Right lobe of liver (tissue), 6 donors: ENCODE data around the gene UBE2O. TPM values are rescaled to one million over a fixed set of nuclear protein-coding genes. Genes with fewer than 3 reads are reported as not detected.

Source experiments
- ATAC-seq, 4 donors: fragments of 200-7000 bp; cut with Tn5 transposase; one replicate each; pipeline ENCODE4 v1.9.1; 2020; ENCODE audit warnings: mild to moderate bottlenecking in 4 of 4, moderate library complexity in 4 of 4
- DNase-seq, 3 donors: peaks; one replicate each; pipeline ENCODE4 v3.0.0-alpha.2; 2020
- H3K27ac ChIP-seq, 3 donors: fragments of 200-600 bp; one replicate each; pipeline ENCODE4 v1.8.0; 2022
- H3K27me3 ChIP-seq, 2 donors: fragments of 200-600 bp; one replicate each; pipeline ENCODE4 v1.8.0; 2022
- H3K36me3 ChIP-seq, 4 donors: fragments of 200-600 bp; sonication (generic) in 1 of 4; one replicate each; pipeline versions ENCODE4 v1.5.1 to v1.8.0; 2017 to 2022; ENCODE audit warnings: control low read depth in 1 of 4
- H3K4me1 ChIP-seq, 4 donors: fragments of 200-600 bp; sonication (generic) in 1 of 4; one replicate each; pipeline versions ENCODE4 v1.5.1 to v1.8.0; 2017 to 2022; ENCODE audit warnings: control low read depth in 1 of 4
- H3K4me3 ChIP-seq, 3 donors: fragments of 200-600 bp; one replicate each; pipeline ENCODE4 v1.8.0; 2022
- H3K9me3 ChIP-seq, 4 donors: fragments of 200-600 bp; sonication (generic) in 1 of 4; one replicate each; pipeline versions ENCODE4 v1.5.1 to v1.8.0; 2017 to 2022; ENCODE audit warnings: control low read depth in 1 of 4
- POLR2A ChIP-seq: fragments of 450-650 bp; IDR thresholded peaks from one replicate; pipeline ENCODE4 v1.6.1; 2017; ENCODE audit warnings: antibody characterized with exemption, mild to moderate bottlenecking
- WGBS: methylation state at CpG from one replicate; pipeline ENCODE4 v1.1.6; 2018; ENCODE audit warnings: low coverage, low lambda C conversion rate; ENCODE audit not compliant: insufficient coverage; ENCODE audit errors: missing lambda C conversion rate; 5-methylcytosine and 5-hydroxymethylcytosine counted together
- intact Hi-C, 2 donors: fragments of 100-400 bp; cut with DNase I; formaldehyde crosslinking; loops; one replicate each; pipeline versions ENCODE4 v1.11.2 to v1.14.1; 2022
- total RNA-seq, 6 experiments: library from RNA; depleted of rRNA in 2 of 6; stranded (reverse); fragments of >200 nt in 2 of 6; fragmentation: NEBNext Ultra II Directional in 3 of 6; extraction: Animal tissue kit (Norgen Biotek cat#: 25700) in 3 of 6; gene quantifications; one replicate each; pipeline versions ENCODE4 v1.1.0 to v1.2.4, GENCODE V29; 2016 to 2023
- TF ChIP-seq, protein P1 (sequence below), 4 donors: fragments of 200-600 bp in 3 of 4; fragments of 450-650 bp in 1 of 4; IDR thresholded peaks; one replicate each; pipeline versions ENCODE4 v1.5.1 to v1.8.0; 2016 to 2022; ENCODE audit warnings: antibody characterized with exemption in 4 of 4, mild to moderate bottlenecking in 2 of 4
- donor health status: DM: no; HTN: yes; CAD: no.
- donor health status: DM: no; HTN: no; CAD: no.
- donor health status: DM: no; HTN: no; CAD: no.
- donor health status: DM: no; HTN: yes; CAD: no.
- donor health status: DM: no; HTN: yes; CAD: no.

Gene UBE2O
- total RNA-seq, 6 experiments from 2014 or later: 10.0 to 12.9 (median 12.0) TPM

DNA sequence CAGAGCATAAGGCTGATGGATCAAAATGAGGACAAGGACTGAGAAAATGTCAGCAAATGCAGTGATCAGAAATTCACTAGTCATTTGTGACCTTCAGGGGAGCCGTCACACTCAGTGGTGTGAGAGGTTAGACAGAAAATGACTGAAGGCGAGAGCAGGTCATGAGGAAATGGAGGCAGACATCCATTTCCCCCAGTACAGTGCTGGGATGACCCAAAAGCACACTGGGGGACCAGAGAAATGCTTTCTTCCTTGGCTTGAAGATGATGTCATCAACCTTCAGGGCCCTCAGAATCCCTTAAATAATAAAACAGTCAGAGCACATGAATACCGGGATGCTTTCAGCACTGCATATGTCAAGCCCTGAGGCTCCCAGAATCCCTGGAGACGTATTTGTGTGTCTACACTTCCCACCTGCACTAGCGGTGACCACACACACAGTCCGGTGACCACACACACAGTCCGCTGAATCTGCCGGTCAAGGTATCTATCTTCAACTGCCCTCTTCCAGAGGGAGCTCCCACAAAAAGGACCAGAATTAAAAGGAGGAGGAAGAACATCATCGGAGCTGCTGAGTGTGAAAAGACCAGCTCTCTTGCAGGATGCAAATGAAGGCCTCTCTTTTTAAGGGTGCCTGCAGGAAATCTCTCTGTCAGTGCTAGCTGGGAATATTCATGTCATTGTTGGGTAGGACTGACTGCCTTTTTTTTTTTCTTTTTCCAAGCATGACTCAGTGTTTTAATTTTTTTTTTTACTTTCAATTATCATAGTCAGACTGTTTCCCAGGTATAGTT is 8.2 kb downstream of the UBE2O start:
- no peak for DNase-seq
- Histone ChIP-seq H3K4me1 (peaks cover 0 to 7% (median 0%) of the 10 kb centered on the region in 4 donors), H3K27me3 (no peaks in the 10 kb centered on the region), H3K4me3 (no peak overlapping the region), H3K9me3 (no peaks in the 10 kb centered on the region), H3K27ac (no peak overlapping the region), H3K36me3 (no peaks in the 10 kb centered on the region)
- intact Hi-C loops: no loop called here
- no peak for ATAC-seq
- no peak for TF ChIP-seq POLR2A
- TF ChIP-seq, protein P1, sequence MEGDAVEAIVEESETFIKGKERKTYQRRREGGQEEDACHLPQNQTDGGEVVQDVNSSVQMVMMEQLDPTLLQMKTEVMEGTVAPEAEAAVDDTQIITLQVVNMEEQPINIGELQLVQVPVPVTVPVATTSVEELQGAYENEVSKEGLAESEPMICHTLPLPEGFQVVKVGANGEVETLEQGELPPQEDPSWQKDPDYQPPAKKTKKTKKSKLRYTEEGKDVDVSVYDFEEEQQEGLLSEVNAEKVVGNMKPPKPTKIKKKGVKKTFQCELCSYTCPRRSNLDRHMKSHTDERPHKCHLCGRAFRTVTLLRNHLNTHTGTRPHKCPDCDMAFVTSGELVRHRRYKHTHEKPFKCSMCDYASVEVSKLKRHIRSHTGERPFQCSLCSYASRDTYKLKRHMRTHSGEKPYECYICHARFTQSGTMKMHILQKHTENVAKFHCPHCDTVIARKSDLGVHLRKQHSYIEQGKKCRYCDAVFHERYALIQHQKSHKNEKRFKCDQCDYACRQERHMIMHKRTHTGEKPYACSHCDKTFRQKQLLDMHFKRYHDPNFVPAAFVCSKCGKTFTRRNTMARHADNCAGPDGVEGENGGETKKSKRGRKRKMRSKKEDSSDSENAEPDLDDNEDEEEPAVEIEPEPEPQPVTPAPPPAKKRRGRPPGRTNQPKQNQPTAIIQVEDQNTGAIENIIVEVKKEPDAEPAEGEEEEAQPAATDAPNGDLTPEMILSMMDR (IDR thresholded peaks at IDR 0.05): no peak
- WGBS: 82% methylated on average over 5 of the region's 9 CpGs

DNA sequence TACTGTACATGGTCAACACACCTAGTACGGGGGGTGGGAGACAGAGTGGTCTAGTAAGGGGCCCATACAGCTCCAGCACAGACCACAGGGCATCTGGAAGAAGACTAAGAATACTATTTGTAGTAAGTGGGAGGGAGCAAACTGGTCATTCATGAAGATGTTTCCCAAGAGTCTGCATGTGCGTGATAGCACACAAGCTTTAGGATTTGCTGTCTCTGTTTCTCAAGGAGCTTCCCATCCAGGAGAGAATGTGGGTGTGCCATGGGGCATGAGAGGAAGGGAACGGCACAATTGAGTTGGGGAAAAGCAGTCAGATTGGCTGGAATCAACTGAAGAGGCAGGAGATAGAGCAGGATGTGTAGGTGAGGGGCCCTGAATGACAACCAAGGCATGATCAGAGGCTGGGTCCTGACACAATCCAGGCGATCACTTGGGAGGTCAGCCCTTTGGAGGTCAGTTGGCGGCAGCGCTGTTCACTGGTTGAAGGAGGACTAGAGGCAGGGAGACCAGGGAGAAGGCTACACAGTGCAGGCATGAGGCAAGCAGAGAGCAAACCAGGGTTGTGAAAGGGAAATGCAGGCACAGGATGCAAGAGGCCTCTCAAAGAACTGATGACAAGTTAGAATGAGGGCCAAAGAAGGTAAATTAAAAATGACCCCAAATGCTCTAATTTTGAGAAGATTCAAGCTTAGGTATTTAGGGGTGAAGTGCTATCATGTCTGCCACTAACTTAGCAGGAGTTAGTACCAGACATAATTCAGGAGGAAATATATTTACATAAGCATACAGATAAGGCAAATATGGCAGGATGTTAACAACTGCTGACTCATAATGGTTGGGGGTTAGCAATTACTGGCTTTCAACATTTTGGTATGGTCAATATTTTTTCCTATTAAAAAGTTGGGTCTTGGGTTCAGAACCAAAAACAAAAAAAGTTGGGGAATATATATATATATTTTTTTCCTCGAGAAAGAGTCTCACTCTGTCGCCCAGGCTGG is 10.3 kb downstream of the UBE2O start:
- TF ChIP-seq POLR2A: no peak
- TF ChIP-seq, protein P1 (IDR thresholded peaks at IDR 0.05): no peak
- 92% methylated on average over 8 of the region's 8 CpGs for WGBS
- intact Hi-C loops: no loop called here

DNA sequence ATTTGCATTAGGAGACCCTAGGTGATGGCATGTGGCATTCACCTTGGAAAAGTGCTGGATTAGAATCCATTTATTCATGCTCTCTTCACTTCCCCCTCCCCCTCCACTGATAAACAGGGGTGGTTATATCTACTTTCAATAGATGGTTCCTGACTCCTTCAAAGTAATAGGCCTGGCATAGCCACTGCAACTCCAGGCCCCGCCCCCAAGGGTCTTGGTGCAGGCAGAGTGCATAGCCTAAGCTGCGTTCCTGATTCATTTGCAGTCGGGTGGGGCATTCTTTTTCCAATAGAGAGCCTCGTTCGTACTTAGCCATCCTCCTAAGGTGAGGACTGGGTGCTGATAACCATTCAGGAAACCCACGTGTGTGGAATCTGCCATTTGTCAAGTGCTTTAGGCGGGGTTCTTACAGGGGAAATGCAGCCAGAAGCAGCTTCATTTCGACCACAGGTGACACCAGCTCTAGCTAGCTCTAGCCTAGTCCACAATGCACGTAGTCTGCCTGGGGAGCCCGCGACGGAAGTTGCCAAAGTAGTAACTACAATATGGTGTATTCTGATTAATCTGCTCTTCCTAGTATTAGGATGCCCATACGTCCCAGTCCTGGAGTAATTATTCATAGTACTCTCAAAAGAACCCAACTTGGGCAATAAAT is 11.1 kb downstream of the UBE2O start:
- Histone ChIP-seq H3K36me3 (no peaks in the 10 kb centered on the region), H3K4me1 (peaks cover 0 to 13% (median 0%) of the 10 kb centered on the region in 4 donors), H3K27me3 (no peaks in the 10 kb centered on the region), H3K4me3 (no peak overlapping the region), H3K27ac (no peak overlapping the region), H3K9me3 (no peaks in the 10 kb centered on the region)
- 83% methylated on average over 13 of the region's 13 CpGs for WGBS
- ATAC-seq (no peak), DNase-seq (no peak)
- TF ChIP-seq POLR2A: no peak
- TF ChIP-seq, protein P1 (IDR thresholded peaks at IDR 0.05): no peak
- intact Hi-C loops: no loop called here

More for the DNA sequence above, 10.3 kb downstream of the UBE2O start:
- Histone ChIP-seq H3K36me3 (no peaks in the 10 kb centered on the region), H3K9me3 (no peaks in the 10 kb centered on the region), H3K27me3 (no peaks in the 10 kb centered on the region), H3K4me3 (no peak overlapping the region), H3K27ac (no peak overlapping the region), H3K4me1 (peaks cover 0 to 12% (median 0%) of the 10 kb centered on the region in 4 donors)
- DNase-seq (no peak), ATAC-seq (no peak)

DNA sequence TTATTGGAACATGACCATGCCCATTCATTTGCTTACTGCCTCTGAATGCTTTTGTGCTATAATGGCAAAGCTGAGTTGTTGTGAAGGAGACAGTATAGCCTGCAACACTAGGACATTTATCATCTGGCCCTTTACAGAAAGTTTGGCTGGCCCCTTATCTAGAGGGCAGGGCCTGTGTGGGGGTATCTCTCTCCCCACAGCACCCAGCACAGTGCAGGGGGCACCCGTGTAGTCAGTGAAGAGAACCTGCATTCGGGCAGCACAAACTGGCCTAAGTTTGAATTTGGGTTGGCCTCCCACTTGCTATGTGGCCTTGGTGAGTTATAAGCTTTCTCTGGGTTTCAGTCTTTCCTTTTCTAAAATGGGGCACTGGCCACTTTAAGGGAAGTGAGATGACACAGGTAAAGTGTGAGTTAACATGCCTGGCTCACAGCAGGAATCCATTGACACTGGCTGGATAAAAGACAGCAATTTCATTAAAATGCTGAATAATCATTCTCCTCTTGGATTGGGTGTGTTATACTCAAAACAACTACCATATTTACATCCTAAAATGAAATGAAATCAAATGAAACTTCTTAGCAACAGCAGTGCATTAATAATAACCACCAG is 12.1 kb downstream of the UBE2O start:
- H3K4me3 ChIP-seq: no peak overlapping the region
- H3K4me1 ChIP-seq: peaks cover 0 to 9% (median 0%) of the 10 kb centered on the region in 4 donors
- H3K27ac ChIP-seq: no peak overlapping the region
- H3K27me3 ChIP-seq: no peaks in the 10 kb centered on the region
- DNase-seq (no peak), ATAC-seq (no peak)
- WGBS: 85% methylated on average over 2 of the region's 2 CpGs
- intact Hi-C loops: no loop called here
- no peaks in the 10 kb centered on the region for H3K36me3 ChIP-seq
- no peaks in the 10 kb centered on the region for H3K9me3 ChIP-seq
- TF ChIP-seq, protein P1 (IDR thresholded peaks at IDR 0.05): no peak
- no peak for TF ChIP-seq POLR2A
